D341Med (cell line): Measurements from ENCODE around the gene TBCD.

ENCODE experiments used
- DNase-seq: peaks from one replicate; pipeline ENCODE4 v3.0.0; 2012; ENCODE audit warnings: low spot score

The TBCD gene

DNA sequence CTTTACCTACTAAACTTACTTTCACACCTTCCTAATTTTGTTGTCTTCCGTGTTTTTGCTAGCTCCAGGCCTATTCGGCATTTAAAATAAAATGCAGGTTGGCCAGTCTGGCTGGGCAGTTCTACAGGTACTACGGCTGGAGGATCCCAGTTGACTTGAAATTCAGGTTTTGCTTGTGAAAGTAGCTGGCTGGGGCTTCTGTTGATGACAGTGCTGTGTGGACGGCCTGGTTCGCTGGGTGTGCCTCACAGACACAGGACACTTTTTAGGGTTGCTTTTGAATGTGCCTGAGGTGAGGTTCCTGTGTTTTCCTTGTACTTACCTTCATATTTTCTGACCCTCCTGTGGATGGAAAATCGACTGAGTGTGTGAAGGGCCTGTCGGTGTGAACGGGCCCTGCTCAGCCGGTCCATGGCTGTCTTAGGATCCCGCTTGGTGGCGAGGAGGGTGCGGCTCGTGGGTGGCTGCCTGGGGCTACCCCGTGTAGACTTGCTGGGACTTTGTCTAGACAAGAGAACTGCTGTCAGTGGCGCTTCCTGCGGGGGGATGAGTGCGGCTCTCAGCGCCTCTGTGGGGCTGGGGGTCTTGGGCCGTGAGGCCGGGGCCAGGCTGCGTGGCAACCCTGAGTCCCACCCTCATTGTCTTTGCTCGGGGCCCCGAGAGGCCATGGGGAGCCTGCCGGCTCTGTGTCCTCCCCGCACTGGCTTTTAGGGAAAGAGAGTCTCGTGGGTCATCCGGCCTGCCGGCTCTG is 106.7 kb downstream of the TBCD start:
- no peak for DNase-seq

DNA sequence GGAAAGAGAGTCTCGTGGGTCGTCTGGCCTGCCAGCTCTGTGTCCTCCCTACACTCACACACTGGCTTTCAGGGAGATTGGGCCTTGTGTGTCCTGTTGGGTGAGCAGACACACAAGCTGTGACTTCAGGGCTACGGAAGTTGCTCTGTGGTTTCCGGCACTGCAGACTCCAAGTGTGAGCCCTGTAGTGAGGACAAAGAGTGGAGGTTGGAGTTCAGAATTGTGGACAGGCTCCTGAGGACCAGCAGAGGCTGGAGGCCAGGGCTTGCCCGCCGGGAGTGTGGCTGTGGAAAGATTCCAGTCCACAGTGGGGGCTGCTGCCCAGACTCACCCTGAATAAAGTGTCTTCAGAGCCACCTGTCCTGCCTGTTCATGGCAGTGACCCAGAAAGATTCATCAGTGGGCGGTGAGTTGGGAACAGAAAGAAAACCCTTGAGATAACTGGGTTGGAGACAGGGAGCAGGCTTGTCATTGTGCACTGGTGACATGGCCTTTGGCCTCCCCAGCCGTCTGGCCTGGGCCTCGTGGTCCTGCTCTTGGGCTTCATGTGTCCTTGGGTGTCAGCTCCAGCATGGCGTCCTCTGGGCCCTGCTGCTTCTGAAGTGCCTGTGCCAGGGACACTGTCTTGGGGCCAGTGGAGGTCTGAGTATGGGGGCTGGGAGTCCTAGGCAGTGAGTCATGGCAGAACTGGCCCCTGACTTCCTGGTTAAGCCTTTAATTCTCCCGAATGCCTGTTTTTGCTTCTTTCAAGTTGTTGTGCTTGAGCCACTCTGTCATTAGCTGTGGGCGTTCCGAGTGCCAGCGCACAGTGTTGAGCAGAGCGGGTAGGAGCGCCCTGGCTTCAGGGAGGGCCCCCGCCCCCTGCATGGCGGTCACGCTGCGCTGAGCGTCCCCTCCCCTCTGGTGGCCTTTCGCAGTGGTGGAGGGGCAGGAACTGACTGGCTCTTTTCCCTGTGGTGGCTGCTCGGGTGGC is 107.9 kb downstream of the TBCD start:
- no peak for DNase-seq

GRCh38 chr17:82860606-82861392 is 108.9 kb downstream of the TBCD start:
- DNase-seq = no peak

DNA sequence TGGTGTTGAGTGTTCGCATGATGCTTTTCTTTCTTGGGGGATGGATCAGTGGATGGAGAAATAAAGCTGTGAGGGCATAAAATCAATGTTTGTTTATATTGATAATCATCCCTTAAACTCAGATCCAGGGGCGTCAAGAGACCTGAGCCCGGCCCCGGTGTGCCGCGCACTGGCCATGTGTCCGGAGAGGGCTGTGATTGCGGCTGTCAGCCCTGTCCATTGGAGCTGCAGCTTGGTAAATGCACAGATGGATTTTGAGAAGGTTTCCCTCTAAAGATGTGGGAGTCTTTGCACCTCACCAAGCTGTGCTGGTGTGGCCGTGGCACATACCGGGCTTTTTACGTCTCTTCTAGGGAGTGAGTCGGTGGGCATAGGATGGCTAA is 109.5 kb downstream of the TBCD start:
- DNase-seq = no peak

GRCh38 chr17:82862191-82862590 is 110.3 kb downstream of the TBCD start:
- no peak for DNase-seq

- DNase-seq = no peak
Measured at GRCh38 chr17:82862737-82863382, 111.0 kb downstream of the TBCD start.

DNA sequence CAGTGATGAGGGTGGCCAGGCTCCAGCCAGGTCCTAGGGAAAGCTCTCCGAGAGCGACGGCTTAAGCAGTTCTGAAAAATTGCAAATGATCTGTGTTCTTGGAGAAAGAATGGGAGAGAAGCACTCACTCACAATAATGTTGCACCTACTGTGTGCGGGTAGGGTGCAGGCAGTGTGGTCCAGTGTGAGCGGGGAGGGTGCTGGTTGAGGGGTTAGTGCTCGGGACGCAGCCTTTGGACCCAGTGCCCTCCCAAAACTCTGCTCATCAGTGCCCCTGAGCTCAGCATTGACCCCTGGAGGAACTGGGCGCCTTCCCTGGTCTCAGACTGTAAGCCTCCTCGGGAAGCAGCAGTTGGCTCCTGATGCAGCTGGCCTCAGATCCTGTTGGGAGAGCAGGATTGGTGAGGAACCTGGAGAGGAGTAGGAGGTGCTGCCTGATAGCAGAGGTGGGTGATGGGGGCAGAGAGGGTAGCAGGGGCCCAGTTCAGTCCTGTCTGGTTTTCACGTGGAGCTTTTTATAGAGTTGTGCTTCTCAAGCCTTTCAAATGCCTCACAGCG is 111.6 kb downstream of the TBCD start:
- DNase-seq = no peak

- no peak for DNase-seq
Measured at GRCh38 chr17:82863941-82864712, 112.3 kb downstream of the TBCD start.

DNA sequence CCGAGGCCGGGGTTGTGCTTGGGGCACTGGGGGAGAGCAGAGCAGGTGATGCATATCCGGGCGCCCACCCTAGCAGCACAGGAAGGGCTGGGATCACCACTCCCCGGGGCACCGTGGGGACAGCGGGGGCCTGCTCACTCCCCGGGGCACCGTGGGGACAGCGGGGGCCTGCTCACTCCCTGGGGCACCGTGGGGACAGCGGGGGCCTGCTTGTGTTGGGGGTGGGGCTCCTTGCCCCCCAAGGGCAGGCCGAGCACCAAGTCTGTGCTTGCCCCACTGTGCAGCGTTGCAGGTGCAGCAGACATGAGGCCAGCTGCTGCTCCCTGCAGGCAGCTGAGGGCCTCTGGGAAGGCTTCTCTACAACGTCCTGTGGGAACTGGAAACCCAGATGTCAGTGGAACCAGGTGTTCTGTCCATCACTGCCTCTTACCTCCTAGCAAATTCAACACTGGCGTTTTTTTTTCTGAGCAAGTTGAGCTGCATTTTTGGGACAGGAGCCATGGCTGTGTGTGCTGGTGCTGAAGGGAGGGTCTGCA is 112.9 kb downstream of the TBCD start:
- no peak for DNase-seq

DNA sequence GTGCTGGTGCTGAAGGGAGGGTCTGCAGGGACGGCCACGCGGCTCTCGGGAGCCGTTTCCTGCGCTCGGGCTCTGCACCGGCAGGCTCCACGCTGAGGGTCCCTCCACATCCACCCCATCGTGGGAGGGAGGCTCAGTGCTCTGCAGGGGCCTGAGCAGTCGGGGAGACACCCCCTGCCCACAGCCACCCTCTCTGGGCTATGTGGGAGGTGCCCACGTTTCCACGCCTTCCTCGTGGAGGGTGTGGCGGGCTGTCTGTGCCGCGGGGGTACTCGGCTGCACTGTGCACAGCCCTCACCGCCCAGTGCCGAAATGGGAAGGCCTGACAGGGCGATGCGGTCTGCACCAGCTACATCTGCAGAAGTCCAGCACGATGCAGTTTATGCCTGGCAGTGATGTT is 113.4 kb downstream of the TBCD start:
- DNase-seq = no peak

GRCh38 chr17:82865774-82866395 is 114.0 kb downstream of the TBCD start:
- no peak for DNase-seq

GRCh38 chr17:82866590-82867191 is 114.8 kb downstream of the TBCD start:
- DNase-seq = no peak

DNA sequence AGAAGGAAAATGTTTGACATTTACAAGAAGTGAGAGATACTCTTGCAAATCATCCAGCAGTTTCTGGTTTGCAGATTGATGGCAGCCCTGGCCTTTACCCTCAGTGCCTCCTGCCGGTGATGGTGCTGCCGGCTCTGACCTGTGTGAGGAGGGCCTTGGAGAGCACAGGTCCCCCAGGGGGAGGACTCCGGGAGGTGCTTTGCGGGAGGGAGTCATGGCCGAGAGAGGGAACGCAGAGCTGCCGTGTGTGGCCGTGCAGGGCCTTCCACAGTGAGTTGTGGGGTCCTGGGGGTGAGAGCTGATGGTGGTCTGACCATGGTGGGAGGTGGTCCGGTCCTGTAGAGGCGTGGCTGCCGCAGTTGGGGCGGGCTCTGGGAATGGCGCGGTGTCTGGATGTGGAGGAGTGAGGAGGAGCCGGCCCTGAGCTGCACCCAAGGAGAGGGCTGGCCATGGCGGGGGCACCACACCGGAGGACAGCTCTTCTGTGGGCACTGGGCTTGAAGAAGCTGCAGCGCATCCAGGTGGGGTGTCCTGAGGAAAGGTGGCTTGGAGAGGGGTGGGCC is 116.0 kb downstream of the TBCD start:
- DNase-seq = no peak

DNA sequence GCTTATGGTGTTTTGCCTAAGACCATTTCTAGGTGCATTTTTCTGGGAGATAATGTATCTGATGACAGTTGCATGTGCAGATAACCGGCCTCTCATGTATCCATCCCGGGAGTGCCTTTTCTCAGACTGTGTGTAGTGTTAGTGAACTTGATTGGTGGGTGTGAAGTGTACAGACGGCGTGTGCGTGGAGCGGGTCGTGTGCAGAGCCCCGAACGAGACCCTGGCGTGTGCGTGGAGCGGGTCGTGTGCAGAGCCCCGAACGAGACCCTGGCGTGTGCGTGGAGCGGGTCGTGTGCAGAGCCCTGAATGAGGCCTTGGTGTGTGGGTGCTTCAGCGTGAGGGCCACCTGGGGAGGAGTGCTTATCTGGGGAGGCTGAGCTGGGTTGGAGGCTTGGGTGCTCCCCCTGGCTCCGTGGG is 116.9 kb downstream of the TBCD start:
- no peak for DNase-seq

DNA sequence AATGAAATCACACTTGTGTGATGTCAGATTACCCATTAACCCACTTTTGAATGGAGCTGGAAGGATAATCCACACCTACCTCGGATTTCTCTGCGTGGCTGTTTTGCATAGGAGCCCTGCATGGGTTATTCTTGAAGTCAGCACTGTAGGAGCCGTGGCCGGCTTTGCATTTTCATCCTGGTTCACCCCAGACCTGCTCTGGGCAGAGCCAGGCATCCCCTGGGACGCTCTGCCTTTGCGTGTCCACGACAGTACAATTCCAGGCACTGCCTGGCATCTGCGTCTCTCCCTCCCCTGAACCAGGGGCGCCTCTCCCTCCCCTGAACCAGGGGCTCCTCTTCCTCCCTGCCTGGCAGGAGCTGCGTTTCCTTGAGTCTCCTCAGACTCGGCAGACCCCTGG is 117.7 kb downstream of the TBCD start:
- DNase-seq = no peak

GRCh38 chr17:82870091-82870491 is 118.2 kb downstream of the TBCD start:
- DNase-seq = no peak

DNA sequence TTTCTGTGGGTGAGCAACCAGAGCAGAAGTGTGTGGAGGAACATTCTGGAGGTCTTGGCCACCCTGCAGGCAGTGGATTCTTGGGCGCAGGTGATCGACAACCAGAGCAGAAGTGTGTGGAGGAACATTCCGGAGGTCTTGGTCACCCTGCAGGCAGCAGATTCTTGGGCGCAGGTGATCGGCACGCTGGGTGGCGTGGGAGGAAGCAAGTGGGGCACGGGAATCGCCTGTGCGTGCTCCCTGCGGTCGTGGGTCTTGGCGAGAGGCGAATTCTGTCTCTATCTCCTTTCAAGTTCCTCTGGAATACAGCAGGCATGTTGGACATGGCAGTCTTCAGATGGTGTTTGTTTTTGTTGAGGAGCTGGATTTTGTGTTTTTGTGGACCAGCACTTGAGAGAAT is 118.7 kb downstream of the TBCD start:
- DNase-seq = no peak

DNA sequence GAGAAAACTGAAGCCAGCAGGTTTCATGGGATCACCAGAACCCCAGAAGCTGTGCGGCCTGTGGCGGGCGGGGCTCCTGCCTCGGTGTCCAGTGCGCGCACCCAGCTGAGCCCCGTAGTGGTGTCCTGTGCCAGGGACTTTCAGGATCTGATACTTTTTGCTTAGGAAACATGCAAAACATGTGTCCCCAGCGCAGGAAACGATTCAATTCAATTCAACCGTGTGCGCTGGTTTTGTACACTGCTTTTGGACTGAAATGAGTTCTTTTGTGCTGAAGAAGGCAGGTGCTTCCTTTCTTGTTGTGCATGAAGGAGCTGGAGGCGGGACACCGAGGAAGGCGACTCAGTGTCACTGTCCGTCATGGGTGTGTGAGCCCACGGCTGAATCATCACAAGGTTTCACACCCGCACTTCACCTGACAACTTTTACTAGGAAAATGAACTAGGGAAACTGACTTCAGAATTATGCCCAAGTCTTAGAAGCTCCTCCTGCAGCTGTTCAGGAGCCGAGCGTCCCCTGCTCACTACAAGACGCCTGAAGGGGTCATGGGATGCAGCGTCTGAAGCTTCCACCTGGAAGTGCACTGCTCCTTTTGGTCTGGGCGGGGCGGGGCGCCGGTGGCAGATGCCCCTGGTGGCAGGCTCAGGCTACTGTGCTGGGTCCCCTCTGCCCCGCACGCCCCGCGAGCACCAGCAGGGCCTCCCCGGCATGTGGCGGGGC is 119.4 kb downstream of the TBCD start:
- no peak for DNase-seq
